HEK293 (cell line): ENCODE measurements around the gene KIRREL3.

Source experiments
- CTCF ChIA-PET: fragments of 350-600 bp; formaldehyde crosslinking; extraction: SDS; loops from one replicate; lab custom pipeline; 2021; ENCODE audit warnings: antibody characterized with exemption; lab: Yijun Ruan, JAX
- POLR2A ChIA-PET: fragments of 300-600 bp; formaldehyde crosslinking; extraction: SDS; loops from one replicate; lab custom pipeline; 2020; ENCODE audit warnings: antibody characterized with exemption, inconsistent platforms; lab: Yijun Ruan, JAX
- H3K27ac ChIP-seq: fragments of 200-500 bp; sonication (Bioruptor generic); 2 replicates; pipeline ENCODE4 v1.5.1; 2014; ENCODE audit warnings: low read depth, low read length, control low read depth, inconsistent platforms; ENCODE audit errors: extremely low read depth
- H3K36me3 ChIP-seq, 2 experiments: fragments of 200-500 bp in 1 of 2; sonication (Bioruptor generic) in 1 of 2; 1 replicate in 1 of 2; 2 replicates in 1 of 2; pipeline ENCODE4 v1.5.1; 2014 to 2017; ENCODE audit warnings: inconsistent platforms in 2 of 2, low read length in 2 of 2; ENCODE audit not compliant: control insufficient read depth in 2 of 2, insufficient read depth in 1 of 2
- H3K4me1 ChIP-seq: fragments of 200-500 bp; sonication (Bioruptor generic); 2 replicates; pipeline ENCODE4 v1.5.1; 2014; ENCODE audit warnings: mild to moderate bottlenecking, low read length, inconsistent platforms; ENCODE audit not compliant: control insufficient read depth, insufficient read depth
- H3K4me3 ChIP-seq: 2 replicates; pipeline ENCODE4 v1.5.1; 2011; ENCODE audit warnings: low read depth, mild to moderate bottlenecking, control low read depth, low read length, moderate library complexity
- H3K9me3 ChIP-seq: fragments of 200-500 bp; sonication (Bioruptor generic); 2 replicates; pipeline ENCODE4 v1.5.1; 2014; ENCODE audit warnings: low read depth, low read length, inconsistent platforms; ENCODE audit not compliant: control insufficient read depth, insufficient read depth
- HOXA7 ChIP-seq: sonication (generic); formaldehyde crosslinking; IDR thresholded peaks from 2 replicates; pipeline ENCODE4 v1.8.1; 2022; ENCODE audit warnings: missing genetic modification reagents, borderline replicate concordance
- OVOL3 ChIP-seq: fragments of 450-650 bp; formaldehyde crosslinking; IDR thresholded peaks from 2 replicates; pipeline ENCODE4 v1.5.1; 2016; ENCODE audit warnings: missing biosample characterization, missing genetic modification characterization
- PRDM2 ChIP-seq: fragments of 450-650 bp; formaldehyde crosslinking; IDR thresholded peaks from 2 replicates; pipeline ENCODE4 v1.5.1; 2016; ENCODE audit warnings: missing biosample characterization, missing genetic modification characterization, borderline replicate concordance
- RBAK ChIP-seq: fragments of 450-650 bp; formaldehyde crosslinking; IDR thresholded peaks from 2 replicates; pipeline ENCODE4 v1.5.1; 2016; ENCODE audit warnings: missing biosample characterization, missing genetic modification characterization
- SCRT2 ChIP-seq: fragments of 450-650 bp; formaldehyde crosslinking; IDR thresholded peaks from 2 replicates; pipeline ENCODE4 v1.5.1; 2016; ENCODE audit warnings: missing biosample characterization, missing genetic modification characterization
- TRIM28 ChIP-seq: IDR thresholded peaks from 2 replicates; pipeline ENCODE4 v1.6.1; 2011; ENCODE audit warnings: low read length, control low read depth, borderline replicate concordance
- ZBTB7A ChIP-seq: fragments of 450-650 bp; formaldehyde crosslinking; IDR thresholded peaks from 2 replicates; pipeline ENCODE4 v1.5.1; 2016; ENCODE audit warnings: low read depth, missing biosample characterization, missing genetic modification characterization
- ZFP37 ChIP-seq: fragments of 450-650 bp; formaldehyde crosslinking; IDR thresholded peaks from 2 replicates; pipeline ENCODE4 v1.5.1; 2016; ENCODE audit warnings: missing biosample characterization, missing genetic modification characterization
- ZNF121 ChIP-seq: fragments of 450-650 bp; formaldehyde crosslinking; IDR thresholded peaks from 2 replicates; pipeline ENCODE4 v1.5.1; 2016; ENCODE audit warnings: missing biosample characterization, missing genetic modification characterization
- ZNF239 ChIP-seq: fragments of 450-650 bp; formaldehyde crosslinking; IDR thresholded peaks from 2 replicates; pipeline ENCODE4 v1.5.1; 2016; ENCODE audit warnings: missing biosample characterization, missing genetic modification characterization
- ZNF391 ChIP-seq: fragments of 450-650 bp; formaldehyde crosslinking; IDR thresholded peaks from 2 replicates; pipeline ENCODE4 v1.5.1; 2016; ENCODE audit warnings: low read depth, missing biosample characterization, missing genetic modification characterization, borderline replicate concordance
- ZNF404 ChIP-seq: fragments of 450-650 bp; formaldehyde crosslinking; IDR thresholded peaks from 2 replicates; pipeline ENCODE4 v1.5.1; 2017; ENCODE audit warnings: missing biosample characterization, missing genetic modification characterization
- ZNF555 ChIP-seq: fragments of 450-650 bp; formaldehyde crosslinking; conservative IDR thresholded peaks from 2 replicates; pipeline ENCODE4 v1.5.1; 2017; ENCODE audit warnings: missing biosample characterization, mild to moderate bottlenecking, missing genetic modification characterization, inconsistent platforms
- TF ChIP-seq, protein P1 (sequence below): fragments of 450-650 bp; formaldehyde crosslinking; IDR thresholded peaks from 2 replicates; pipeline ENCODE4 v1.5.1; 2016; ENCODE audit warnings: missing biosample characterization, missing genetic modification characterization
- TF ChIP-seq, protein P2 (sequence below): fragments of 450-650 bp; formaldehyde crosslinking; IDR thresholded peaks from 2 replicates; pipeline ENCODE4 v1.5.1; 2017; ENCODE audit warnings: missing biosample characterization, missing genetic modification characterization
- TF ChIP-seq, protein P3 (sequence below): fragments of 450-650 bp; formaldehyde crosslinking; IDR thresholded peaks from 2 replicates; pipeline ENCODE4 v1.5.1; 2016; ENCODE audit warnings: missing biosample characterization, missing genetic modification characterization

The KIRREL3 gene

GRCh38 chr11:126864934-126865333 is 135.6 kb downstream of the KIRREL3 start:
- ChIA-PET POLR2A (no interaction called here), CTCF (interaction anchor here (0.7 kb wide), 1 partner anchor 18 kb away, joined by 3 read pairs; no protein-coding TSS in a partner anchor)
- no peaks in the 10 kb centered on the region for H3K36me3 ChIP-seq
- TF ChIP-seq ZNF555 (tag by site-specific recombination): no peak
- no peak for TF ChIP-seq ZNF121
- TF ChIP-seq OVOL3 (tag by site-specific recombination): no peak
- TF ChIP-seq ZNF239 (tag by site-specific recombination): no peak
- TF ChIP-seq ZFP37 (tag by site-specific recombination): no peak
- no peak overlapping the region for H3K4me3 ChIP-seq
- H3K27ac ChIP-seq: no peak overlapping the region
- H3K4me1 ChIP-seq: no peaks in the 10 kb centered on the region
- no peaks in the 10 kb centered on the region for H3K9me3 ChIP-seq

DNA sequence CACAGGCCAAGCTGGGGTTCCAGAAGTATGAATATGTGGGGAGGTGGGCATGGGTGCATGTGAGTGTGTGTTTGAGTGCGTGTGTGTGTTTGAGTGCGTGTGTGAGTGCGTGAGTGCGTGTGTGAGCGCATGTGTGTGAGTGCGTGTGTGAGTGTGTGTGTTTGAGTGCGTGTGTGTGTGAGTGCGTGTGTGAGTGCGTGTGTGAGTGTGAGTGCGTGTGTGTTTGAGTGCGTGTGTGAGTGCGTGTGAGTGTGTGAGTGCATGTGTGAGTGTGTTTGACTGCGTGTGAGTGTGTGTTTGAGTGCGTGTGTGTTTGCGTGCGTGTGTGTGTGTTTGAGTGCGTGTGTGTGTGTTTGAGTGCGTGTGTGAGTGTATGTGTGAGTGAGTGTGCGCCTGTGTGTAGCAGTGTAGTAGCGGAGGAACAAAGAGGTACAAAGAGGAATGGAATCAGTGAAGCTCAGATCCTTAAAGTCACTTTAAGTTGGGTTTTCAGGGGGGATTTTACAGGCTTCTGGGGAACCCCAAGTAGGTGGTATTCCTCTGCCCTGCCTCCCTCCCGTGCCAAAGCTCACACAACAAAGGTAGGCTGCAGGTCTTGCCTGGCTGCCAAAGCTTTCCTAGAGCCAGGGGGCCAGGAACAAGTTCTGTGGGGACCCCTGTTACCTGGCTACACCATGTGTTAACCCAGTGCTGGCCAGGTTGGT is 137.1 kb downstream of the KIRREL3 start:
- H3K36me3 ChIP-seq: no peaks in the 10 kb centered on the region
- no peak overlapping the region for H3K4me3 ChIP-seq
- TF ChIP-seq RBAK (tag by site-specific recombination) (no peak), ZBTB7A (no peak), ZNF404 (tag by site-specific recombination) (no peak)
- TF ChIP-seq, protein P1, sequence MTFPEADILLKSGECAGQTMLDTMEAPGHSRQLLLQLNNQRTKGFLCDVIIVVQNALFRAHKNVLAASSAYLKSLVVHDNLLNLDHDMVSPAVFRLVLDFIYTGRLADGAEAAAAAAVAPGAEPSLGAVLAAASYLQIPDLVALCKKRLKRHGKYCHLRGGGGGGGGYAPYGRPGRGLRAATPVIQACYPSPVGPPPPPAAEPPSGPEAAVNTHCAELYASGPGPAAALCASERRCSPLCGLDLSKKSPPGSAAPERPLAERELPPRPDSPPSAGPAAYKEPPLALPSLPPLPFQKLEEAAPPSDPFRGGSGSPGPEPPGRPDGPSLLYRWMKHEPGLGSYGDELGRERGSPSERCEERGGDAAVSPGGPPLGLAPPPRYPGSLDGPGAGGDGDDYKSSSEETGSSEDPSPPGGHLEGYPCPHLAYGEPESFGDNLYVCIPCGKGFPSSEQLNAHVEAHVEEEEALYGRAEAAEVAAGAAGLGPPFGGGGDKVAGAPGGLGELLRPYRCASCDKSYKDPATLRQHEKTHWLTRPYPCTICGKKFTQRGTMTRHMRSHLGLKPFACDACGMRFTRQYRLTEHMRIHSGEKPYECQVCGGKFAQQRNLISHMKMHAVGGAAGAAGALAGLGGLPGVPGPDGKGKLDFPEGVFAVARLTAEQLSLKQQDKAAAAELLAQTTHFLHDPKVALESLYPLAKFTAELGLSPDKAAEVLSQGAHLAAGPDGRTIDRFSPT (tag by site-specific recombination): no peak
- POLR2A ChIA-PET: no interaction called here
- no peaks in the 10 kb centered on the region for H3K4me1 ChIP-seq
- no peaks in the 10 kb centered on the region for H3K9me3 ChIP-seq
- no peak overlapping the region for H3K27ac ChIP-seq
- CTCF ChIA-PET: interaction anchor here (0.5 kb wide), 1 partner anchor 127 kb away, joined by 5 read pairs; no protein-coding TSS in a partner anchor

GRCh38 chr11:126862664-126863243 is 137.8 kb downstream of the KIRREL3 start:
- Histone ChIP-seq H3K9me3 (no peaks in the 10 kb centered on the region), H3K4me1 (no peaks in the 10 kb centered on the region), H3K36me3 (no peaks in the 10 kb centered on the region), H3K4me3 (no peak overlapping the region), H3K27ac (no peak overlapping the region)
- TF ChIP-seq, protein P2, sequence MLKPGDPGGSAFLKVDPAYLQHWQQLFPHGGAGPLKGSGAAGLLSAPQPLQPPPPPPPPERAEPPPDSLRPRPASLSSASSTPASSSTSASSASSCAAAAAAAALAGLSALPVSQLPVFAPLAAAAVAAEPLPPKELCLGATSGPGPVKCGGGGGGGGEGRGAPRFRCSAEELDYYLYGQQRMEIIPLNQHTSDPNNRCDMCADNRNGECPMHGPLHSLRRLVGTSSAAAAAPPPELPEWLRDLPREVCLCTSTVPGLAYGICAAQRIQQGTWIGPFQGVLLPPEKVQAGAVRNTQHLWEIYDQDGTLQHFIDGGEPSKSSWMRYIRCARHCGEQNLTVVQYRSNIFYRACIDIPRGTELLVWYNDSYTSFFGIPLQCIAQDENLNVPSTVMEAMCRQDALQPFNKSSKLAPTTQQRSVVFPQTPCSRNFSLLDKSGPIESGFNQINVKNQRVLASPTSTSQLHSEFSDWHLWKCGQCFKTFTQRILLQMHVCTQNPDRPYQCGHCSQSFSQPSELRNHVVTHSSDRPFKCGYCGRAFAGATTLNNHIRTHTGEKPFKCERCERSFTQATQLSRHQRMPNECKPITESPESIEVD (tag by site-specific recombination): no peak
- TF ChIP-seq, protein P3, sequence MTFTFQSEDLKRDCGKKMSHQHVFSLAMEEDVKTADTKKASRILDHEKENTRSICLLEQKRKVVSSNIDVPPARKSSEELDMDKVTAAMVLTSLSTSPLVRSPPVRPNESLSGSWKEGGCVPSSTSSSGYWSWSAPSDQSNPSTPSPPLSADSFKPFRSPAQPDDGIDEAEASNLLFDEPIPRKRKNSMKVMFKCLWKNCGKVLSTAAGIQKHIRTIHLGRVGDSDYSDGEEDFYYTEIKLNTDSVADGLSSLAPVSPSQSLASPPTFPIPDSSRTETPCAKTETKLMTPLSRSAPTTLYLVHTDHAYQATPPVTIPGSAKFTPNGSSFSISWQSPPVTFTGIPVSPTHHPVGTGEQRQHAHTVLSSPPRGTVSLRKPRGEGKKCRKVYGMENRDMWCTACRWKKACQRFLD (tag by site-specific recombination): no peak
- TF ChIP-seq PRDM2 (no peak), SCRT2 (no peak), ZNF391 (tag by site-specific recombination) (no peak), HOXA7 (CRISPR knock-in tag) (no peak), TRIM28 (no peak)
- ChIA-PET CTCF (no interaction called here), POLR2A (no interaction called here)
